ENCODE measurements around the gene SH3RF3.

The SH3RF3 gene

DNA sequence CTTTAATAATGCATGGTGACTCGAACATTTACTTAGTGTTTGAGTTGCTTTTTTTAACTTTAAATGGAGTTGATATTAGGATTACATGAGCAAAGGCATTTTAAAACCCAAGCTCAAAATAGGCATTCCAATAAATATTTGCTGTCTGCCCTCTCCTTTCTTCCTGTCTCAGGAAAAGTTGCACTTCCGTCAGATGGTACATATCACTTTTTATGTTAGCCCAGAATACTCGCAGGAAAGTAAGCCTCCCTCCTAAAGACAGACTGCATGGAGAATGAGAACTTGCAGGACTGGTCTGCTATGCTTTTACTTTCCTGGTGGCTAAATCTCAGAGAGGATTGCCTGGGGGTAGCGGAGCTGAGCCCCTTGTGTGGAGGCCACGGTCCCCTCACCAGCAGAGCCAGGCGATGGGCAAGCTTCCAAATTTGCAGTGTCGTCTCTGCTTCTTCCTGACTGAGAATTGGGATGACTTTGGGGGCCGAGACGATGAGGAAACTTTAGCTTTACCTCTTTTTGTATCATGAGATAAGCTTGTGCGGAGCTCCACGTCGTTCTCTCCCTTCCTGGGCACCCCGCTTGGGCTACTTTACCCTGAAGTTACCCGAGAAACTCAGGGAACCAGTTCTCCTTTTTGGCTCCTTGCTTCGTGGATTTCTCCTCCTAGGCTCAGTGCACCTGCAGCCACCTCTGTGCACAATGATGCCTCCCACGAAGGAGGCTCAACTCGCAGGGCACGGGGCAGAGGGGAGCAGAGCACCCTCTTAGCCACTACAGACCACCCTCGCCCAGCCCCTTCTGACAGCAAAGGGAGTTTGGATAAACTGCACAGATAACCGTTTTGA lies 223.3 kb downstream of the SH3RF3 start:
- DNase-seq (ENCODE audit: extremely low spot score, insufficient read length, low read depth) (no peak), FAIRE-seq (no peak)

DNA sequence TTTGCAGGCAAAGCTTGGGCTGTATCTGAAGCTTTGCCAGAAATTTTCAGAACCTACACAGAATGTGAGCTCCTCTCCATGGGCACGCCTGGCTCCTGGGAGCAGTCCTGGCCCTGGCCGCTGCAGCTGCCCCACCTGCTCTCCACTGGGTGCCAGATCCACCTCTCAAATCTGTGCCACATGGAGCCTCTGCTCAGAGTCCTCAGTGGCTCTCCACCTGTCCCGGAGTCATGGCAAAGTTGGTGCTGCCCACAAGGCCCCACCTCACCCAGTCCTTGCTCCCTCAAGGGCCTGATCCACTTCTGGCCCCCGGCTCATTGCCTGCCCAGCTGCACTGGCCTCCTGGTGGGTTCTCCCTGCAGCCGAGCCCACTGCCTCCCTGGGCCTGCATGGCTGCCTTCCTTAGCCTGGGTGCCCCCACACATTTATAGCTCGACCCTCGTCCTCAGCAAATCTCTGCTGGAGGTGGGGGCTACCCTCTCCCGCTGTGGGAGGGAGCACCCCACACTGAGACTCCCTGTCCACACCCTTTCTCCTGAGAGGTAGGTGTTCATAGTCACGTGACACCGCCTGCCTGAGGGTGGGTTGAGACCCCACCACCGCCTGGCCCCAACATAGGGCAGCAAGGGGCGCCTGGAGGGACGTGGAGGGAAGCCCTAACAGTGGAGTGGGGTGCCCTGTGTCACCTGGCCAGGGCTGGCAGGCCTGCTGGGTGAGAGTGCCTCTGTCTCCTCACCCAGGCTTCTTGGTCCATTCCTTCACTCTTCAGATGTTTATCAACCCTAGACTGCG lies 224.1 kb downstream of the SH3RF3 start:
- no peak for DNase-seq (ENCODE audit: extremely low spot score, insufficient read length, low read depth)
- FAIRE-seq = no peak

DNA sequence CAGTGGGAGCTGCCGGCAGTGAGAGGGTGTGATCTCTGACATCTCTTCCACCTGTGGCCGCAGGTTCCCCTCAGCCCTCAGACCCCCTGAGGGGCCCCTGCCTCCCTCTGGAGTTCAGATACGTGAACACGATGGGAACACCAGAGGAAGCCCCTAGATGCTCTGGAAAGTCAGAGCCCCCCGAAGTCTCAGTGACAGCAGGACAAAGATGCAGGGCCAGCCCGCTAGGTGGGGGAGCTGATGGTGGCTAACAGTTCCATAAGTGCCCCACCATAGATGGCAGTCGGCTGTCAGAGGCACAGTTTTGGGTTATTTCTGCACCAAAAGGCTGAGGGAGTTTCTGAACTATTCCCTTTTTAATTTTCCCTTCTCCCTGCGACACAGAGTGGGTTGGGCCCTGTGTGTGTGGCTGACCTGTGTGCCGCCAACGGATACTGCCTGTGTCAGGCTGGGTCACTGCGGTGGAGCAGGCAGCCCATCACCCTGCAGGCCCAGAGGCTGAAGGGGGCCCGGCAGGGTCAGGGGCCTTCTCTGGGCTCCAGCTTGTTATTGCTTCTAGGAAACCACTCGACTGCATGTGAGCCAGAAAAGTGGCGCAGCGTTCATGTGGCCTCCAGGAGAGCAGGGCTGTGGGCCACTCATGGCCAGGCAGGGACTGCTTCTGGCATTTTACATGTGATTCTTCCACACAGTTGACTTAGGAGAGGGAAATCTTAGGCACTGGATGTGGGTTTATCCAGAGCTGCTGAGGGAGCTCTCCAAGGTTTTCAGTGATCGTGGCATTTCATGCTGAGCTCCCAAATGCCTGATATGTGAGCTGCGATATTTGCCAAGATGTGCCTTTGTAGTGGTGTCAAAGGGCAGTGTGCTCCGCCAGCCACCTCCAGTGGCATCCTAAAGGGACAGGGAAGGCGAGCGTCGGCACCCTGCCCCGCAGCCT lies 225.1 kb downstream of the SH3RF3 start:
- DNase-seq (ENCODE audit: extremely low spot score, insufficient read length, low read depth) = no peak
- FAIRE-seq = no peak

DNA sequence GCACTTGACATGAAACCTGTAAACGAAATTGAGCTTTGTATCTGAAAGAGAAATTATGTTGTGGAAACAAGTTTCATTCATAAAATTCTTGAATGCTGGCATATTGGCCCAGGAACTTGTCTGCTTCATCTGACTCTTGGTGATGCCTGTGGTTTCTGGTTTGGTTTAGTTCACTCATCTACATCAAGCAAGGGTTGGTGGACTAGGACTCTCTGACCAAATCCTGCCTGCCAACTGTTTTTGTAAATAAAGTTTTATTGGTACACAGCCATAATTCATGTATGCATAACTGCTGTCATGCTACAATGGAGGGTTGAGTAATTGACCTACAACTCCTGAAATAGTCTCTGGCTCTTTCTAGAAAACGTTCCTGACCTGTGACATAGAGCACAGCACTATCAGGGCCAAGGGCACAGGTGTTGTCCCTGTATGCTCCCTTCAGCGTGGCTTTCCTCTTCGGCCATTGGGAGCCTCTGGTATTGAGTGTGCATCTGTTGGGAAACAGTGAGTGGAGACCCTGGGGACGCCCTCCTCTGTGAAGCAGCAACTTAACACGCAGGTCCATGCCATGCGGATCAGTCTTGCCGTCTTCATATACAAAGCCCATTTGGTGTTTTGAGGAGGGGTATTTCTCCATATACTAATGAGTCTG lies 226.3 kb downstream of the SH3RF3 start:
- FAIRE-seq (no peak), DNase-seq (ENCODE audit: extremely low spot score, insufficient read length, low read depth) (no peak)

DNA sequence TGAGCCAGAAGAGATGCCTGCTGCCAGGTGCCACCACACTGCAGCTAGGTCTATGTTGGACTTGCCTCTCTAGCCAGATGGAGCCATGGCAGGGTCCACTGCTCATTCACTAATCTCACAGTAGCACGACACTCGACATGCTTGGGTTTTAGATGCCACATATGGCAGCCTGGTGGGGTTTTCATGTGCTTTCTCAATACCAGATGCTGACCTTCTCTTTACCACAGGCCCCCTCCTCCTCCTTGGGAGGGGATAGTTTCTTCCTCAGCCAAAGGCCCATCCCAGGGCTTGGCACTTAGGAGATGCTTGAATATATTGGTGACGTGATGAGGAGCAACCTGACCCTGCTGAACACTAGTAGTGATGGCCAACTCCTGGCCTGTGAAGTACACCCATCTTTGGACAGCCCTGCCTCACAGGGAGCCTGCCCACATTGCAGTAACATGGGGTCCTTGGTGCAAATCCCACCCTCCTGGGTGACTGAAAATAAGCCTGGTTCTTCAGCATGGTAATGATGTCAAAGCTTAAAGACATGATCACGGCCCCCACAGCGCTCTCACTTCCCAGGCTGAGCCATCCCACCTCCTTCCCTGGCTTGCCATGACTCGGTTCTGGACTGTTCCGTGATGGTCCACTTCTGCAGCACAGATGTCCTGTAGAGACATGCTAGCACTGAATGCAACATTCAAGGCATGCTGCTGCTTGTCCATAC lies 227.5 kb downstream of the SH3RF3 start:
- FAIRE-seq = no peak
- DNase-seq (ENCODE audit: extremely low spot score, insufficient read length, low read depth) = no peak

DNA sequence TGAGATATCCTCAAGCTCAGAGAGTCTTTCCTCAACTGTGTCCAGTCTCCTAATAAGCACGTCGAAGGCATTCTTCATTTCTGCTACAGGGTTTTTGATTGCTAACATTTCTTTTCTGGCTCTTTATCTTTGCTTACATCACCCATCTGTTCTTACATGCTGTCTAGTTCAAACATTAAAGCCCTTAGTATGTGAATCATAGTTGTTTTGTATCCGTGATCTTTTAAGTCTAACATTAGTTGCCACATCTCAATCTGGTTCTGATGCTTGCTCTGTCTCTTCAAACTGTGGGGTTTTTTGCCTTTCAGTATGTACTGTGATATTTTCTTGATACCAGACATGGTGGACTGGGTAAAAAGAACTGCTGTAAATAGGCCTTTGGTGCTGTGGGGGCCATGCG lies 235.2 kb downstream of the SH3RF3 start:
- DNase-seq (ENCODE audit: extremely low spot score, insufficient read length, low read depth) = no peak
- FAIRE-seq = no peak

DNA sequence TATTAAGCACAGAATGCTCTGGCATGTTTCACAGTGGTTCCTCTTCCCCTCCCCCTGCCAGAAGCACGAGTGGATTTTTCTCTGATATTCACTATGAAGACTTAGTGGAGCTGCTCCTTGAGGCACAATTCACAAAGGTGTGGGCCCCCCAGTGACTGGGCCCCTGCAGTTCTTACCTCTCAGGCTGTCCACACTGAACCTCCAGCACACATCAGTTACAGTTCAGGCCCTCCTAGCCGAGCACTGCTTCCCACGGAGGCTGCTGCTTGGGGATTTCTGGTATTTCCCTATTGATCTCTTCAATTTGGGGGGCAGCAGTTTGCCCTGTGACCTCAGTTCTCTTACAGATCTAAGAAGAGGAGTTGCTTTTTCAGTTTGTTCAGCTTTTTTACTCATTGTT lies 236.1 kb downstream of the SH3RF3 start:
- DNase-seq (ENCODE audit: extremely low spot score, insufficient read length, low read depth) (no peak), FAIRE-seq (no peak)

DNA sequence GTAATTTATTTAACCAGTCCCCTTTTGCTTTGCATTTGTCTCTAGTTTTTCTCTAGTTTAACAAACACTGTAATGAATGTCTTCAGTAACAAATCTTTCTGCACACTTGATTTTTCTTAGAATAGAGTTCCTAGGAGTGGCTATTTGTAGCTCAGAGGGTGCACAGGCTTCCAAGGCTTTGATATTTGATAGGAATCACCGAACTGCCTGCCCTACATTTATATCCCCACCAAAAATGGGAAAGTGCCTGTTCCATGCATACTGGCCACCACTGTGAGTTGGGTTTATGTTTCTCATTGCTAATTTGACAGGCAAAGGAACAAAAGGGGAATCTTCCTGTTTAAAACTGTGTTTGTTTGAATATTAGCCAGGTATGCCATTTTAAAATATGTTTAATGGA lies 238.7 kb downstream of the SH3RF3 start:
- FAIRE-seq = no peak
- DNase-seq (ENCODE audit: extremely low spot score, insufficient read length, low read depth) = no peak

DNA sequence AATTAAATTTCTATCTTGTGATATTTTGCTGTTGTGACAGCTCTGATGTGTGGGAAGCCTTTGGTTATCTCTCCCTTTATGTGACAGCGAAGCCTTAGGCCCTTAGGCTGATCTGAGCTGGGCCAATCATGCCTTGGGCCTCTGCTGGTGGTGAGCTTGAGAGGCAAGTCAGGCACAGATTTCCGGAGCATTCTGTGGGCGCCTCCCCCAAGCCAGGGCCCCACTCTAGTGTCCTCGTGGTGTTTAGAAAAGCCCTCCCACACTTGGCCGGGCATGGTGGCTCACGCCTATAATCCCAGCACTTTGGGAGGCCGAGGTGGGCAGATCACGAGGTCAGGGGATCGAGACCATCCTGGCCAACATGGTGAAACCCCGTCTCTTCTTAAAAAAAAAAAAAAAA lies 239.8 kb downstream of the SH3RF3 start:
- DNase-seq (ENCODE audit: extremely low spot score, insufficient read length, low read depth) (no peak), FAIRE-seq (no peak)

DNA sequence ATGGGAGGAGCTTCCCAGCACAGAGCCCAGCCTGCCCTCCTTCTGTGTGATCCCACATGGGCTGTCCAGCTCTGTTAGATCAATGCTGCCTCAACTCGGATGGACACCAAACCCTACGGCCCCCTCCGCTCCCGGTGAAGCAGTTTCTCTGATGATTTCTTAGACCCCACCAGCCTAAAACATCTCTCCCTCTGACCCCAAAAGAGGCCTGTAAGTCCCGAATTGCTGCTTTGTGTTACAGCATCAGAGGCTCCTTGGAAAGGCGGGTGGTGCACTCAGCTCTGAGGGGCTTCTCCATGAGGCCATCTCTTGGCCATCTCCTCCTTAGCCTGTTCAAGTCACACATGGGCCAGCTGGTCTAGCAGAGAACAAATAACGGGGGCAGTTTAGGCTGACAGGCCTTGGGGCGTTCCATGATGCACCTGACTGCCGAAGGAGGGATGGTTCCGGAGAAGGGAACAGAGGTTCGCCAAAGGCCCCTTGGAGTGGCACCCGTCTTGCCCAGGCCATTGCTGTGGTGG lies 240.7 kb downstream of the SH3RF3 start:
- no peak for DNase-seq (ENCODE audit: extremely low spot score, insufficient read length, low read depth)
- no peak for FAIRE-seq

DNA sequence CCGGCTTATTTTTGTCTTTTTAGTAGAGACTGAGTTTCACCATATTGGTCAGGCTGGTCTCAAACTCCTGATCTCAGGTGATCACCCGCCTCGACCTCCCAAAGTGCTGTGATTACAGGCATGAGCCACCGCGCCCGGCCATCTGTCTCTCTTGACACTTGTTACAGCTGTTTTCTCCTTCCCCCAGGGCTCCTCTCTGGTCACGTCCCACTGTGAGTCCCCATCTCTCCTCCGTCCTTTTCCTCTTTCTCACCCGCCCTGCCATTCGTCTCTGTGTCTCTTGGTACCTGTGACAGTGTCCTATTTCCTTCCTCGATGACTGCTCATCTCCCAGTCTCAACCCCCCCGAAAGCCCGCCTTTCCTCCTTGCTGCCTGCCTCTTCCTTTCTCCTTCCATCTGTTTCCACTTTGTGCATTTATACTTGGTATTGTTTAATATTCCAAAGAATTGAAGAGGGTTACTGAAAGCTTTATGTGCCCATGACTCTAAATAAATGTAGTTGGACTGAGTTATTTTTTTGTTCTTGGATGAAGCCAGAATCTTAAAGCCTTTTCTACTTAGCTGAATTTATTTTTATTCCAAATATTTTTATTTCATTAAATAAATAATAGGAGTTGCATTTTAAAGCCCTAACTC lies 241.5 kb downstream of the SH3RF3 start:
- FAIRE-seq = no peak
- no peak for DNase-seq (ENCODE audit: extremely low spot score, insufficient read length, low read depth)

DNA sequence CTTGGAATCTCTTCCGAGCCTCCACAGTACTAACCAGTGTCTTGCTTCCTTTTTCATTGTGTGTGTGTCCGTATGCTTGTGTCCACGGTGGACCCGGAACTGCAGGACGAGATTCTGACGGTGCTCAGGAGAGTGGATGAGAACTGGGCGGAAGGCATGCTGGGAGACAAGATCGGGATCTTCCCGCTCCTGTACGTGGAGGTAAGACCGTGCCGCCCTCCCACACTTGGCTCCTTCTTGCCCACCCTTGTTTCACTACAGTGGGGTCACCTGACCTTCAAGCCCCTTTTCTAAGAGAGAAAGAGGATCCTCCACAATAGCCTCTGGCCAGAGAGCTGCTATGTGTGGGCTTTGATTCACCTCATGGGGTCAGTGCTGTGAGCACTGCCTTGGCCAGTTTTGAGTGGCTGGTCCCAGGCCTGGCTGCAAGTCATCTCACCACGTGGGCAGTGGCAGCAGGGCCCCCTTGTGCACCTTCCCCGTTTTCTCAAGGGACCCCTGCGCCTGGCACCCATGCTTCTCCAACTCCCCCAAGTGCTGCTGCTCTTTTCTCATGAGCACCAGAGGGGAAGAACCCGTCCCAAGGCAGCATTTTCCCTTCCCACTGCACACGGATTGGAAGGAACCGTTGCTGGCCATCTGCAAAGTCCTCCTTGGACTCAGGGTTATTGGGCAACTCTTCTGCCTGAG lies 242.6 kb downstream of the SH3RF3 start:
- DNase-seq (ENCODE audit: extremely low spot score, insufficient read length, low read depth) (no peak), FAIRE-seq (no peak)

DNA sequence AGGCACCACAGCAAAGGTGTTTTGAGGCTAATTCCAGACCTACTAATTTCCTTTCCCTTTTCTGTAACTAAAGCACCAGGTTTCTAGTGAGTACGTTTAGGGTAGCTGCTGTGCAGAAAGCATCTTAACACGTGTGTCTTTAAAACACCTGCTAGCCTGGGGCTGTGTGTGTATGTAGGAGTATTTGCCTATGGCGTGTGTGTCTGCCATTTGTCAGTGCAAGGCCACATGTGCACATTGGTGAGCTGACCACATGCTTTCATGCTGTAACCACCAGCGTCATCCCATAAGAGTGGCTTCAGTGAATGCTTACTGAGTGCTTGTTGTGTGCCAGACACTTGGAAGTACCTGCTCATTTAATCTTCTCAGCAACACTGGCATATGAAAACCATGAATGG lies 243.2 kb downstream of the SH3RF3 start:
- no peak for FAIRE-seq
- DNase-seq (ENCODE audit: extremely low spot score, insufficient read length, low read depth) = no peak

DNA sequence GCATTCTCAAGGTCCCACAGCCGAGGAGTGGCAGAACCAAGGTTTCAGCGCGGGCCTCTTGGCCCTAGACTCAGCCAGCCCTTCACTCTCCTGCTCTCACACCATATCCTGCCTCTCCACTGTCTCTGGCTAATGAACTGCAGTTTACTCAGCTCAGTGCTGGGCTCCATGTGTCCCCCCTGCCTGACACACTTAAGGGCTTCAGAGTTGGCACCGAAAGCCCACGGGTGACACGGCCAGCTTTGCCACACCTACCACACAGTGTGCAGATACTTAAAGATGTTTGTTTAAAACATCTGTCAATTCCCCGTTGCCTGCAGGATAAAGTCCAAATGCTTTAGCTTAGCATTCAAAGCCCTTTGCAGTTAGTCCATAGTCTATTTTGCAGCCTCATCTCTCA lies 243.6 kb downstream of the SH3RF3 start:
- FAIRE-seq = no peak
- no peak for DNase-seq (ENCODE audit: extremely low spot score, insufficient read length, low read depth)

DNA sequence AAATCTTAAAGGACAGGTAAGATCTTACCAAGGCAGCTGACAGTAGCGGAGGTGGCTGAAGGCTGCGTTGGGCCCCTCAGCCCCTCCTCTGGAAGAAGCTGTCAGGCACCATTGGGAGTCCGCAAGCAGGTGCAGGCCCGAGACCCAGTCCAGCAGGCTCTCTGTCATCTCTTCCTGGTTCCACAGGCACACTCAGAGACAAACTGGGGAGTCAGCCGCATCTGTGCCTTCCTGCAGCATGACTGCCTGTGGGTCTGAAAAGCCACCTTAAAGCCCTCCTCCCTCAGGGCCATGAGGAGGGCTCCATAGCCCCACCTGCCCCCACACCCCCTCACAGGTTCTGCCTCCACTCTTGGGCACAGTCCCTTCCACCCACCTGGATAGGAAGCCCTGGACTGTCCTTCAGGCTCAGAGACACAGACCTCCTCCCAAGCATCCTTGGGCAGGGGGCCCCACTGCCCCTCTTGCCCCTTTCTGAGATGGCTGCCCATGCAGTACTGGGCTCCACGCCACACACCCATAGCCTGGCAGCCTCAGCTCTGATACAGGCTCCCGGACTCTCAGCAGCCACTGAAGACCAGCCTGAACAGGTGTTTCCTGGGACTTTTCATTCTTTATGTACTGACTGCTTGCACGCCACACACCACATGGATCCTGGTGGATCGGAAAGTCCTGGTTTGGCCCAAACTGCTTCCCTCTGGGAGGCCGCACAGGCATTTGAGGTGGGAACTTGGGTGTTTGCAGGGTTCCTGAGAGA lies 245.0 kb downstream of the SH3RF3 start:
- FAIRE-seq (no peak), DNase-seq (ENCODE audit: extremely low spot score, insufficient read length, low read depth) (no peak)

DNA sequence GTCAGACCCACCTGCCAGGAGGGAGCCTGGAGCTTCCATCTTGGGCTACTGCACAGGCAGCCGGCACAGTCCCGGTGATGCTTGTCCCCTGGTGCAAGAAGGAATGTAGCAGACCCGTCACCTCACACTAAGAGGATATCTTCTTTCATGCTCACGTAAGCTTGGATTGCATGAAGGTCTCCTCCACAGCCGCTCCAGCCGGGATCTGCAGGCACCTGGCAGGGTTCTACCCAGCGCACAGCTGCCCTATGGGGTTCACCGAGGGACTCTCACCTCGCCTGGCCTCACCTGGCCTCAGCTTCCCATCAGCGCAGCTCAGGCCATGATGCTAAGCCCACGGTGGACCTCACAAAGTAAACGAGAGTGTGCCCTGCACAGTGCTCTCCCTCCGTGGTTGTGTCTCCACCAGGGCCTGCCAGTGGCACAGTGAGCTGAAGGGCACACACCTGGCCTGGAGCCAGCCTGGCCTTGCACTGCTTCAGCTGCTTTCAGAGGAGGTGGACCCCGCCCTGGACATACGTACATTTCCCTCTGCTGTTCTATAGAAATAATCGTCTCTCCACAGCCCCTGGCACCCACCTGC lies 245.6 kb downstream of the SH3RF3 start:
- DNase-seq (ENCODE audit: extremely low spot score, insufficient read length, low read depth) = no peak
- no peak for FAIRE-seq

DNA sequence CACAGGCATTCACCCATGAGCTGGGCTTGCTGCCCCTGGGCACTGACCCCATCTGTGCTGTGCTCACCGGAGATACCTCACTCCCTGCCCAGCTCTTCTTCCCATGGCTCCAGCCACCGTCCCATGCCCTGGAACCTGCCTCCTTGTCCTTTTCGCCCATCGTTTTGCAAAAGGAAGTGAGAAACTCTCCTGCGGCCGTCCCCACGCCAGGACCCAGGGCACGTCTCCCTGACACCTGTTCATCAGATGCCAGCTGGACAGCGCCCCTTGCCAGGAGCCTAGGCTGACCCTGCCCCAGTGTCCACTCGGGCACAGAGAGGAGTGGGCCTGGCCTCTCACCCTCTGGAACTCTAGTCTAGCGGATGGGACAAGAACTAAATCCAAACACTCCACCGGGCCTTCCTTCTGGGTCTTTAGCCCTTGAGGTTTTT lies 246.1 kb downstream of the SH3RF3 start:
- DNase-seq (ENCODE audit: extremely low spot score, insufficient read length, low read depth) (no peak), FAIRE-seq (no peak)

All from GM18507 (cell line).